Caki2 (cell line): ENCODE results near the gene PHLPP1. TPM values are rescaled to one million over a fixed set of nuclear protein-coding genes. Genes with fewer than 3 reads are reported as not detected.
"Not testable (repeated sequence)": the region's sequence is repeated elsewhere in the genome, so short reads cannot be mapped to it uniquely, and the experiment has no call there.

Experiments
- DNase-seq: peaks from one replicate; pipeline ENCODE4 v3.0.0-alpha.2; 2015; ENCODE audit warnings: low read depth
- in situ Hi-C: cut with HindIII; loops from 2 replicates; pipeline ENCODE4 v1.10.0; 2016; ENCODE audit warnings: low sequenced_read_pairs, low pct_unique_long_range_greater_than_20kb, mixed read lengths
- total RNA-seq: library from RNA; depleted of rRNA; stranded (reverse); fragments of >200 nt; shearing (Covaris generic); gene quantifications from 2 replicates; pipeline ENCODE4 v1.2.3, GENCODE V29; 2014; ENCODE audit warnings: low replicate concordance

PHLPP1 gene
- total RNA-seq, 1 experiment from 2014 or later = 13.2 TPM

GRCh38 chr18:62881509-62882016 is 166.2 kb downstream of the PHLPP1 start:
- in situ Hi-C loops = no loop called here
- peak; percentile 85 for DNase-seq

GRCh38 chr18:62883937-62884735 is 168.8 kb downstream of the PHLPP1 start:
- in situ Hi-C loops = no loop called here
- no peak for DNase-seq

GRCh38 chr18:62885804-62886203 is 170.5 kb downstream of the PHLPP1 start:
- in situ Hi-C loops = no loop called here

GRCh38 chr18:62894681-62895390 is 179.5 kb downstream of the PHLPP1 start:
- in situ Hi-C loops = no loop called here
- DNase-seq = no peak

More at GRCh38 chr18:62885804-62886203, 170.5 kb downstream of the PHLPP1 start:
- no peak for DNase-seq

GRCh38 chr18:62897153-62897552 is 181.8 kb downstream of the PHLPP1 start:
- no peak for DNase-seq
- in situ Hi-C loops = no loop called here

GRCh38 chr18:62898359-62898758 is 183.0 kb downstream of the PHLPP1 start:
- no peak for DNase-seq
- in situ Hi-C loops = no loop called here

- DNase-seq = no peak
- in situ Hi-C loops = no loop called here
Observed at GRCh38 chr18:62899534-62899933, 184.2 kb downstream of the PHLPP1 start.

GRCh38 chr18:62900132-62900883 is 185.0 kb downstream of the PHLPP1 start:
- in situ Hi-C loops = no loop called here
- DNase-seq = no peak

GRCh38 chr18:62902776-62903175 is 187.4 kb downstream of the PHLPP1 start:
- in situ Hi-C loops = no loop called here
- no peak for DNase-seq

- in situ Hi-C loops = no loop called here
- no peak for DNase-seq
Observed at GRCh38 chr18:62904396-62905285, 189.3 kb downstream of the PHLPP1 start.

GRCh38 chr18:62912885-62913284 is 197.5 kb downstream of the PHLPP1 start:
- in situ Hi-C loops = no loop called here
- no peak for DNase-seq

GRCh38 chr18:62913824-62914223 is 198.5 kb downstream of the PHLPP1 start:
- in situ Hi-C loops, DNase-seq: not testable (repeated sequence)

- no peak for DNase-seq
- in situ Hi-C loops = no loop called here
Observed at GRCh38 chr18:62914871-62915392, 199.6 kb downstream of the PHLPP1 start.

GRCh38 chr18:62918361-62918760 is 203.0 kb downstream of the PHLPP1 start:
- DNase-seq = no peak
- in situ Hi-C loops = no loop called here

GRCh38 chr18:62919109-62919838 is 203.9 kb downstream of the PHLPP1 start:
- no peak for DNase-seq
- in situ Hi-C loops = no loop called here

GRCh38 chr18:62925031-62925688 is 209.8 kb downstream of the PHLPP1 start:
- peak; percentile 44 for DNase-seq
- in situ Hi-C loops = no loop called here
